Measurements from ENCODE around the gene MGMT. TPM values are rescaled to one million over a fixed set of nuclear protein-coding genes. Genes with fewer than 3 reads are reported as not detected.

The MGMT gene
- polyA plus RNA-seq, 1 donor from 2014 or later, result 0.94 TPM

DNA sequence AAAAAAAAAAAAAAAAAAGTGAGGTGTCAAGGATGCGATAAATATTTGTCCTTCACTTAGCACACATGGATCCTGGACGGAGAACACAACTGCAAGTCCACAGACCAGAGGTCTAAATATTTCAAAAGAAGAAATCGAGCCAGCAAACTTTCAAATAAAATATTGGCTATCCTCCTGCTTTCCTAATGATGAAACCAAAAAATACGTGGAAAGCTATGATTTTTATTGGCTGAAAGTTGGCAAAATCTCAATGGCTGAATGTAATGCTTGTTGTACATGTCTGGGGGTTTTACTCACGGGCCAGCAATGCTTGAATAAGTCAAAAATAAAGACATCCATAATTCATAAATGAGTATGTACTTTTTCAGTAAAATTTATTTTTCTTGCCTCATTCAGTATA, 19.0 kb upstream of the MGMT start:
- no peaks in the 10 kb centered on the region for H3K27me3 ChIP-seq (ENCODE audit: insufficient read depth, low read depth, low read length)
- no peaks in the 10 kb centered on the region for H4K20me1 ChIP-seq (ENCODE audit: insufficient read depth)
- TF ChIP-seq EZH2 (IDR thresholded peaks at IDR 0.05; ENCODE audit: borderline replicate concordance, insufficient read depth, low read length, poor library complexity, severe bottlenecking), result no peak
- no peak for TF ChIP-seq POLR2AphosphoS5 (IDR thresholded peaks at IDR 0.05)
- no peak for TF ChIP-seq RAD21 (conservative IDR thresholded peaks at IDR 0.05)
- TF ChIP-seq TAF1 (IDR thresholded peaks at IDR 0.05; ENCODE audit: low read depth), result no peak
- no peak for TF ChIP-seq SMC3 (conservative IDR thresholded peaks at IDR 0.05; ENCODE audit: poor library complexity)
- TF ChIP-seq, protein P1, sequence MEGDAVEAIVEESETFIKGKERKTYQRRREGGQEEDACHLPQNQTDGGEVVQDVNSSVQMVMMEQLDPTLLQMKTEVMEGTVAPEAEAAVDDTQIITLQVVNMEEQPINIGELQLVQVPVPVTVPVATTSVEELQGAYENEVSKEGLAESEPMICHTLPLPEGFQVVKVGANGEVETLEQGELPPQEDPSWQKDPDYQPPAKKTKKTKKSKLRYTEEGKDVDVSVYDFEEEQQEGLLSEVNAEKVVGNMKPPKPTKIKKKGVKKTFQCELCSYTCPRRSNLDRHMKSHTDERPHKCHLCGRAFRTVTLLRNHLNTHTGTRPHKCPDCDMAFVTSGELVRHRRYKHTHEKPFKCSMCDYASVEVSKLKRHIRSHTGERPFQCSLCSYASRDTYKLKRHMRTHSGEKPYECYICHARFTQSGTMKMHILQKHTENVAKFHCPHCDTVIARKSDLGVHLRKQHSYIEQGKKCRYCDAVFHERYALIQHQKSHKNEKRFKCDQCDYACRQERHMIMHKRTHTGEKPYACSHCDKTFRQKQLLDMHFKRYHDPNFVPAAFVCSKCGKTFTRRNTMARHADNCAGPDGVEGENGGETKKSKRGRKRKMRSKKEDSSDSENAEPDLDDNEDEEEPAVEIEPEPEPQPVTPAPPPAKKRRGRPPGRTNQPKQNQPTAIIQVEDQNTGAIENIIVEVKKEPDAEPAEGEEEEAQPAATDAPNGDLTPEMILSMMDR (IDR thresholded peaks at IDR 0.05; ENCODE audit: poor library complexity, severe bottlenecking), result no peak
- no peak for TF ChIP-seq EP300 (conservative IDR thresholded peaks at IDR 0.05; ENCODE audit: poor library complexity, severe bottlenecking)
- no peak for TF ChIP-seq MXI1 (conservative IDR thresholded peaks at IDR 0.05; ENCODE audit: poor library complexity, severe bottlenecking)
- TF ChIP-seq, protein P2, sequence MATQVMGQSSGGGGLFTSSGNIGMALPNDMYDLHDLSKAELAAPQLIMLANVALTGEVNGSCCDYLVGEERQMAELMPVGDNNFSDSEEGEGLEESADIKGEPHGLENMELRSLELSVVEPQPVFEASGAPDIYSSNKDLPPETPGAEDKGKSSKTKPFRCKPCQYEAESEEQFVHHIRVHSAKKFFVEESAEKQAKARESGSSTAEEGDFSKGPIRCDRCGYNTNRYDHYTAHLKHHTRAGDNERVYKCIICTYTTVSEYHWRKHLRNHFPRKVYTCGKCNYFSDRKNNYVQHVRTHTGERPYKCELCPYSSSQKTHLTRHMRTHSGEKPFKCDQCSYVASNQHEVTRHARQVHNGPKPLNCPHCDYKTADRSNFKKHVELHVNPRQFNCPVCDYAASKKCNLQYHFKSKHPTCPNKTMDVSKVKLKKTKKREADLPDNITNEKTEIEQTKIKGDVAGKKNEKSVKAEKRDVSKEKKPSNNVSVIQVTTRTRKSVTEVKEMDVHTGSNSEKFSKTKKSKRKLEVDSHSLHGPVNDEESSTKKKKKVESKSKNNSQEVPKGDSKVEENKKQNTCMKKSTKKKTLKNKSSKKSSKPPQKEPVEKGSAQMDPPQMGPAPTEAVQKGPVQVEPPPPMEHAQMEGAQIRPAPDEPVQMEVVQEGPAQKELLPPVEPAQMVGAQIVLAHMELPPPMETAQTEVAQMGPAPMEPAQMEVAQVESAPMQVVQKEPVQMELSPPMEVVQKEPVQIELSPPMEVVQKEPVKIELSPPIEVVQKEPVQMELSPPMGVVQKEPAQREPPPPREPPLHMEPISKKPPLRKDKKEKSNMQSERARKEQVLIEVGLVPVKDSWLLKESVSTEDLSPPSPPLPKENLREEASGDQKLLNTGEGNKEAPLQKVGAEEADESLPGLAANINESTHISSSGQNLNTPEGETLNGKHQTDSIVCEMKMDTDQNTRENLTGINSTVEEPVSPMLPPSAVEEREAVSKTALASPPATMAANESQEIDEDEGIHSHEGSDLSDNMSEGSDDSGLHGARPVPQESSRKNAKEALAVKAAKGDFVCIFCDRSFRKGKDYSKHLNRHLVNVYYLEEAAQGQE (IDR thresholded peaks at IDR 0.05; ENCODE audit: borderline replicate concordance), result no peak
- H2AFZ ChIP-seq (ENCODE audit: low read depth, low read length), result no peak overlapping the region
- no peaks in the 10 kb centered on the region for H3K79me2 ChIP-seq (replicated peaks; ENCODE audit: insufficient read depth, low read length)
- no peak overlapping the region for H3K27ac ChIP-seq (ENCODE audit: low read length)
- H3K9ac ChIP-seq (ENCODE audit: low read length), result no peak overlapping the region
- H3K9me3 ChIP-seq (ENCODE audit: low read length), result no peaks in the 10 kb centered on the region
- H3K9me2 ChIP-seq (ENCODE audit: insufficient read depth, low read length), result no peaks in the 10 kb centered on the region
- H3F3A ChIP-seq (ENCODE audit: insufficient read depth, low read length, poor library complexity, severe bottlenecking), result no peaks in the 10 kb centered on the region
- no peak overlapping the region for H3K4me3 ChIP-seq (ENCODE audit: low read length)
- no peaks in the 10 kb centered on the region for H3K36me3 ChIP-seq (ENCODE audit: insufficient read depth, low read length)
- H3K4me2 ChIP-seq (ENCODE audit: low read length), result no peak overlapping the region

DNA sequence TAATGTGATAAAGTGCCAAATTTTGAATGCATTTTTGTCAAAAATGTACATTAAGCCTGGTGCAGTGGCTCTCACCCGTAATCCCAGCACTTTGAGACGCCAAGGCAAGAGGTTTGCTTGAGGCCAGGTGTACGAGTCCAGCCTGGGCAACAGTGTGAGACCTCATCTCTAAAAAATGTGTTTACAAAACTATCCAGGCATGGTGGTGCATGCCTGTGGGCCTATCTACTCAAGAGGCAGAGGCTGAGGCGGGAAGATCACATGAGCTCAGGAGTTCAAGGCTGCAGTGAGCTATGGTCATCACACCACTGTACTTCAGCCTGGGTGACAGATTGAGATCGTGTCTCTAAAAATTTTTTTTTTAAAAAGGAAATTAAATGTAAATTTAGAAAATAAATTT, 18.5 kb upstream of the MGMT start:
- H3K4me2 ChIP-seq (ENCODE audit: low read length), result no peak overlapping the region
- H3K36me3 ChIP-seq (ENCODE audit: insufficient read depth, low read length), result no peaks in the 10 kb centered on the region
- no peaks in the 10 kb centered on the region for H3K27me3 ChIP-seq (ENCODE audit: insufficient read depth, low read depth, low read length)
- no peaks in the 10 kb centered on the region for H3K9me2 ChIP-seq (ENCODE audit: insufficient read depth, low read length)
- TF ChIP-seq, protein P1 (IDR thresholded peaks at IDR 0.05; ENCODE audit: poor library complexity, severe bottlenecking), result no peak
- TF ChIP-seq EZH2 (IDR thresholded peaks at IDR 0.05; ENCODE audit: borderline replicate concordance, insufficient read depth, low read length, poor library complexity, severe bottlenecking) (no peak), RAD21 (conservative IDR thresholded peaks at IDR 0.05) (no peak), MXI1 (conservative IDR thresholded peaks at IDR 0.05; ENCODE audit: poor library complexity, severe bottlenecking) (no peak), SMC3 (conservative IDR thresholded peaks at IDR 0.05; ENCODE audit: poor library complexity) (no peak), EP300 (conservative IDR thresholded peaks at IDR 0.05; ENCODE audit: poor library complexity, severe bottlenecking) (no peak), TAF1 (IDR thresholded peaks at IDR 0.05; ENCODE audit: low read depth) (no peak), POLR2AphosphoS5 (IDR thresholded peaks at IDR 0.05) (no peak)
- TF ChIP-seq, protein P2 (IDR thresholded peaks at IDR 0.05; ENCODE audit: borderline replicate concordance), result no peak
- no peaks in the 10 kb centered on the region for H3F3A ChIP-seq (ENCODE audit: insufficient read depth, low read length, poor library complexity, severe bottlenecking)
- H4K20me1 ChIP-seq (ENCODE audit: insufficient read depth), result no peaks in the 10 kb centered on the region
- no peak overlapping the region for H2AFZ ChIP-seq (ENCODE audit: low read depth, low read length)
- no peak overlapping the region for H3K27ac ChIP-seq (ENCODE audit: low read length)
- H3K9me3 ChIP-seq (ENCODE audit: low read length), result no peaks in the 10 kb centered on the region
- H3K9ac ChIP-seq (ENCODE audit: low read length), result no peak overlapping the region
- H3K79me2 ChIP-seq (replicated peaks; ENCODE audit: insufficient read depth, low read length), result no peaks in the 10 kb centered on the region
- no peak overlapping the region for H3K4me3 ChIP-seq (ENCODE audit: low read length)

Measured in neural cell (in vitro differentiated cells).